ENCODE measurements around the gene COL17A1. TPM values are rescaled to one million over a fixed set of nuclear protein-coding genes. Genes with fewer than 3 reads are reported as not detected.

The COL17A1 gene
- total RNA-seq, 1 donor from 2014 or later: 0.32 TPM

DNA sequence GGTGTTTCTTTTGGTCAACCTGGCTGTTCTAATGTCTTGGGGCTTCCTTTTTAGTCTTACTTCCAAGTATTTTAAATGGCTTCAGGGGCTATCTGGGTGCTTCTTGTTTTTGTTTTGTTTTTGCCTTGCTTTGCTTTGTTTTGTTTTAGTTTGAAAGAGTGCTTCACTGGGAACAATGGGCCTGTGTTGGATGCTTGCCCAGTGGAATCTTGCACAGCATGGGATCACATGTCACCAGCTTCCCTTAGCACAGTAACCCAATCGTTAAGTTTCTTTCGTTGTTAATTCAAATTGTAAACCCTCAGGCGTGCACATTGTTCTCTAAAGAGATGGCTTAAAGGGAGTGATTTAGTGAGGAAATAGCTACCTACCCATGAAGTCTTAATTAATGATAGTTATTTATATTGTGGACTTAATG lies 8.9 kb downstream of the COL17A1 start:
- Histone ChIP-seq H3K4me3 (no peak overlapping the region), H3K27me3 (ENCODE audit: low read depth) (no peaks in the 10 kb centered on the region), H3K36me3 (no peaks in the 10 kb centered on the region), H3K4me1 (peaks cover 6% of the 10 kb centered on the region), H3K9me3 (no peaks in the 10 kb centered on the region), H3K27ac (peak overlapping the region; percentile 18)
- intact Hi-C loops (cut with DNase I): no loop called here
- ATAC-seq: peak in 1 of 2 donors; percentile 29
- TF ChIP-seq, protein P1, sequence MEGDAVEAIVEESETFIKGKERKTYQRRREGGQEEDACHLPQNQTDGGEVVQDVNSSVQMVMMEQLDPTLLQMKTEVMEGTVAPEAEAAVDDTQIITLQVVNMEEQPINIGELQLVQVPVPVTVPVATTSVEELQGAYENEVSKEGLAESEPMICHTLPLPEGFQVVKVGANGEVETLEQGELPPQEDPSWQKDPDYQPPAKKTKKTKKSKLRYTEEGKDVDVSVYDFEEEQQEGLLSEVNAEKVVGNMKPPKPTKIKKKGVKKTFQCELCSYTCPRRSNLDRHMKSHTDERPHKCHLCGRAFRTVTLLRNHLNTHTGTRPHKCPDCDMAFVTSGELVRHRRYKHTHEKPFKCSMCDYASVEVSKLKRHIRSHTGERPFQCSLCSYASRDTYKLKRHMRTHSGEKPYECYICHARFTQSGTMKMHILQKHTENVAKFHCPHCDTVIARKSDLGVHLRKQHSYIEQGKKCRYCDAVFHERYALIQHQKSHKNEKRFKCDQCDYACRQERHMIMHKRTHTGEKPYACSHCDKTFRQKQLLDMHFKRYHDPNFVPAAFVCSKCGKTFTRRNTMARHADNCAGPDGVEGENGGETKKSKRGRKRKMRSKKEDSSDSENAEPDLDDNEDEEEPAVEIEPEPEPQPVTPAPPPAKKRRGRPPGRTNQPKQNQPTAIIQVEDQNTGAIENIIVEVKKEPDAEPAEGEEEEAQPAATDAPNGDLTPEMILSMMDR (IDR thresholded peaks at IDR 0.05): no peak
- peak; percentile 58 for DNase-seq

DNA sequence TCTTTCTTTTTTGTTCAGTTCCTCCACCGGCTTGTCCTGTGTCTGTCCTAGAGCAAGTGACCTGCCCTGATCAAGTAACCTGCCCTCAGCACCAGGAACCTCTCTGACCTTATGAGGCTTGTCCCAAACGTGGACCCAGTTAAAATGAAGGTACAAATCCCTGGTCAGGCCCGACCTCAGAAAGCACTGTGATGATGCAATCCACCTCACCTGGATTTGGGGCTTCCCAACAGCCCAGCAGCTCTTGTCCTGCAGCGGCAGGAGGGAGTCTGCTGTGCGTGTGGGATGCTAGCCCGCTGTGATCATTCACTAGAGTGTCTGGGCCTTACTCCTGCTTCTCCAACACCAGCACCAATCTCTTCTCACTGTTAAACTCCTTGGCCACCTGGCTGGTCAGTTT lies 11.2 kb downstream of the COL17A1 start:
- Histone ChIP-seq H3K9me3 (no peaks in the 10 kb centered on the region), H3K27me3 (ENCODE audit: low read depth) (no peaks in the 10 kb centered on the region), H3K4me1 (peaks cover 6% of the 10 kb centered on the region), H3K4me3 (no peak overlapping the region), H3K36me3 (no peaks in the 10 kb centered on the region), H3K27ac (no peak overlapping the region)
- DNase-seq (no peak), ATAC-seq (no peak)
- intact Hi-C loops (cut with DNase I): no loop called here
- TF ChIP-seq, protein P1 (IDR thresholded peaks at IDR 0.05): no peak

DNA sequence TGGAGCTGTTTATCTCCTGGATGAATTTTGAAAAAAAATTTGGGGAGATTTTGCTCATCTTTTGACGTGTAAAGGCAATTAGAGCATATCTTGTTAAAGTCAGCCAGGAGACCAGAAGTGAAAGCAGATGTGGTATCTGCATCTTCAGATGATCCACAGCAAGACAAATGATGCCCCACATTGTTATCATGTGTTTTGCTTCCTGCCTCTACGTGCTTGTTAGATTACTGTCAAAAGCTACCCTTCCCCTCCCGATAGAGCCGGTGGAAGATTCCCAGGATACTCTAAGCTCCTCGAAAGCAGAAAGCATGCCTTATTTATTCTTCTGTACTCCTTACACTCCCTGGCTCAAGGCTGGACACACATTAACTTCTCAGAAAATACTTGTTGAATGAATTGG lies 12.9 kb downstream of the COL17A1 start:
- H3K4me1 ChIP-seq: peaks cover 6% of the 10 kb centered on the region
- H3K9me3 ChIP-seq: no peaks in the 10 kb centered on the region
- ATAC-seq (no peak), DNase-seq (no peak)
- no peaks in the 10 kb centered on the region for H3K27me3 ChIP-seq (ENCODE audit: low read depth)
- H3K36me3 ChIP-seq: no peaks in the 10 kb centered on the region
- intact Hi-C loops (cut with DNase I): no loop called here
- TF ChIP-seq, protein P1 (IDR thresholded peaks at IDR 0.05): no peak
- H3K4me3 ChIP-seq: no peak overlapping the region
- no peak overlapping the region for H3K27ac ChIP-seq

DNA sequence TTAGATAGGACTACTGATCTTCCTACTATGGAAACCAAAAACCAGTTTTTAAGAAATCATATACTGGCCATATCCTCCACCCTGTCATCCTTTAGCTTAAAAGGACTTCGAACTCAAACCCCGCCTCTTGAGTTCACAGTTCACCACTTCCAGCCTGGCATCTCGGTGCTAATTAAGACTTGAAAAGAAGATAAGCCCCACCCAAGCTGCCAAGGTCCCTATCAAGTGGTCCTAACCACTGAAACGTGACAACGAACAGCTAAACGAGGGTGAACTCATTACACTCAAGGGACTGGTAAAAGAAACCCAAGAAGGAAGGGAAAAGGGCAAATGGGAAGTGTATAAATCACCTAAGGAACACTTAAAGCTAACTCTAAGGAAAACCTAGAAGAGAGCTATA lies 16.1 kb downstream of the COL17A1 start:
- Histone ChIP-seq H3K4me1 (no peaks in the 10 kb centered on the region), H3K36me3 (no peaks in the 10 kb centered on the region), H3K27ac (no peak overlapping the region), H3K4me3 (no peak overlapping the region), H3K9me3 (no peaks in the 10 kb centered on the region), H3K27me3 (ENCODE audit: low read depth) (no peaks in the 10 kb centered on the region)
- DNase-seq (no peak), ATAC-seq (no peak)
- TF ChIP-seq, protein P1 (IDR thresholded peaks at IDR 0.05): no peak
- intact Hi-C loops (cut with DNase I): no loop called here

DNA sequence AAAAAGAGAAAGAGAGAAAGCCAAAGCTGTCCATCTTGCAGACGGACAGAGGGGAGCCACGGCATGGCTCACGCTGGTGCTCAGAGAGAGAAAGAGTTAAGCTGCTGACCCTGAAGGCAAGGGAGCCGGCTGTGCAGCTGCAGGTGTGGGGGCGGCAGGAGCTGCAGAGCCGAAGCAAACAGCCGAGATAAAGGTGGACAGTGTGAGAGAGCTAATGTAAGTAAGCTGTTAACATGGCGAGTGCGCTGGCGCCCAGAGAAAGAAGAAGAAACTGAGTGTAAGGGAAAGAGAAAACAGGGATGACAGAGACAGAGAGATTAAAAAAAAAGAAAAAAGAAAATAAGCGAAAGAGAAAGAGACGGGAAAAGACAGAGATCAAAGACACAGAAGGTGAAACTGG lies 18.2 kb downstream of the COL17A1 start:
- DNase-seq: no peak
- TF ChIP-seq, protein P1 (IDR thresholded peaks at IDR 0.05): no peak
- no peak overlapping the region for H3K27ac ChIP-seq
- H3K9me3 ChIP-seq: no peaks in the 10 kb centered on the region
- H3K4me1 ChIP-seq: no peaks in the 10 kb centered on the region
- H3K36me3 ChIP-seq: no peaks in the 10 kb centered on the region
- H3K27me3 ChIP-seq (ENCODE audit: low read depth): no peaks in the 10 kb centered on the region
- ATAC-seq: no peak
- intact Hi-C loops (cut with DNase I): no loop called here
- no peak overlapping the region for H3K4me3 ChIP-seq

DNA sequence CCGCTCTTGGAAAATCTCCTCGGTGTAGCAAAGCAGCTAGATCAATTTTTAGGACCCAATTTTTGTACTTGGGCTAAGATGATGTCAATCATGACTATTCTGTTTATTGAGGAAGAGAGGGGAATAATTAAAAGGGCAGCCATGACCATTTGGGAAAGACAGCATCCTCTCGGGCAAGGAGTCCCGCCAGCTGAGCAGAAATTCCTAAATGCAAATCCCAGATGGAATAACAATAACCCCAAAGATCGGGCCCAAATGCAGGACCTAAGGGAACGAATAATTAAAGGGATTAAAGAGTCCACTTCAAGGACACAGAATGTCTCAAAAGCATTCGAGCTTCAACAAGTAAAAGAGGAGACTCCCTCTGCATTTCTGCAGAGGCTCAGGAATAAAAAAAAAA lies 18.7 kb downstream of the COL17A1 start:
- no peaks in the 10 kb centered on the region for H3K4me1 ChIP-seq
- TF ChIP-seq, protein P1 (IDR thresholded peaks at IDR 0.05): no peak
- no peak overlapping the region for H3K4me3 ChIP-seq
- ATAC-seq (no peak), DNase-seq (no peak)
- no peaks in the 10 kb centered on the region for H3K27me3 ChIP-seq (ENCODE audit: low read depth)
- intact Hi-C loops (cut with DNase I): no loop called here
- H3K27ac ChIP-seq: no peak overlapping the region
- H3K9me3 ChIP-seq: no peaks in the 10 kb centered on the region
- H3K36me3 ChIP-seq: no peaks in the 10 kb centered on the region

All from lower lobe of right lung (tissue), 2 donors.